Left lung (tissue), 10 donors: ENCODE data around the gene PLEKHA7. TPM values are rescaled to one million over a fixed set of nuclear protein-coding genes. Genes with fewer than 3 reads are reported as not detected.
"Not testable (repeated sequence)": the region's sequence is repeated elsewhere in the genome, so short reads cannot be mapped to it uniquely, and the experiment has no call there.

Experiments used
- ATAC-seq: fragments of 200-7000 bp; cut with Tn5 transposase; one replicate; pipeline ENCODE4 v1.9.1; 2020; ENCODE audit warnings: moderate library complexity
- DNase-seq, 4 donors: peaks; one replicate each; pipeline ENCODE4 v3.0.0-alpha.2; 2013 to 2020
- H3K27ac ChIP-seq, 2 donors: fragments of 200-600 bp; sonication (generic) in 1 of 2; one replicate each; pipeline versions ENCODE4 v1.5.0 to v1.8.0; 2020 to 2021
- H3K27me3 ChIP-seq, 2 donors: fragments of 200-600 bp; sonication (generic) in 1 of 2; one replicate each; pipeline versions ENCODE4 v1.5.0 to v1.8.0; 2020 to 2021
- H3K36me3 ChIP-seq, 2 donors: fragments of 200-600 bp; sonication (generic) in 1 of 2; one replicate each; pipeline versions ENCODE4 v1.5.0 to v1.8.0; 2020 to 2021
- H3K4me1 ChIP-seq, 2 donors: fragments of 200-600 bp; one replicate each; pipeline ENCODE4 v1.8.0; 2021
- H3K4me3 ChIP-seq, 2 donors: fragments of 200-600 bp; sonication (generic) in 1 of 2; one replicate each; pipeline versions ENCODE4 v1.5.0 to v1.8.0; 2020 to 2021; ENCODE audit warnings: mild to moderate bottlenecking in 1 of 2
- H3K9me3 ChIP-seq, 2 donors: fragments of 200-600 bp; sonication (generic) in 1 of 2; one replicate each; pipeline versions ENCODE4 v1.5.0 to v1.8.0; 2020 to 2021
- CTCF ChIP-seq, 2 donors: fragments of 200-600 bp; sonication (generic) in 1 of 2; IDR thresholded peaks; one replicate each; pipeline versions ENCODE4 v1.5.0 to v1.8.0; 2021; ENCODE audit warnings: antibody characterized with exemption in 2 of 2
- intact Hi-C, 2 donors: fragments of 100-400 bp; cut with DNase I; formaldehyde crosslinking; loops; one replicate each; pipeline versions ENCODE4 v1.11.2 to v1.14.2; 2022
- polyA plus RNA-seq, 6 donors: library from polyadenylated mRNA; unstranded; fragments of 120-200 nt; gene quantifications; one replicate each; pipeline ENCODE4 v1.2.1, GENCODE V29; 2013; ENCODE audit not compliant: insufficient read length in 6 of 6
- total RNA-seq, 2 donors: library from RNA; stranded (reverse); fragmentation: NEBNext Ultra II Directional; extraction: Animal tissue kit (Norgen Biotek cat#: 25700); gene quantifications; one replicate each; pipeline ENCODE4 v1.2.1, GENCODE V29; 2021
- donor health status: DM: no; HTN: yes; CAD: no.
- donor health status: DM: no; HTN: no; CAD: no.

Gene PLEKHA7
- total and polyA plus RNA-seq, 8 donors = 24.4 to 33.7 (median 29.6) TPM

- no peak for DNase-seq
- Histone ChIP-seq H3K9me3 (no peaks in the 10 kb centered on the region), H3K4me3 (no peak overlapping the region), H3K4me1 (no peaks in the 10 kb centered on the region), H3K27ac (no peak overlapping the region), H3K36me3 (no peaks in the 10 kb centered on the region), H3K27me3 (no peaks in the 10 kb centered on the region)
- no peak for ATAC-seq
- intact Hi-C loops = no loop called here
- no peak for TF ChIP-seq CTCF (IDR thresholded peaks at IDR 0.05)
Measured at GRCh38 chr11:16891165-16891564, 123.0 kb downstream of the PLEKHA7 start.

GRCh38 chr11:16890442-16890841 is 123.8 kb downstream of the PLEKHA7 start:
- intact Hi-C loops = no loop called here
- H3K4me1 ChIP-seq = no peaks in the 10 kb centered on the region
- no peak for TF ChIP-seq CTCF (IDR thresholded peaks at IDR 0.05)
- H3K27ac ChIP-seq = no peak overlapping the region
- no peaks in the 10 kb centered on the region for H3K36me3 ChIP-seq
- ATAC-seq (no peak), DNase-seq (no peak)
- no peaks in the 10 kb centered on the region for H3K9me3 ChIP-seq
- H3K27me3 ChIP-seq = no peaks in the 10 kb centered on the region
- no peak overlapping the region for H3K4me3 ChIP-seq

- no peak for DNase-seq
- intact Hi-C loops = no loop called here
- no peak overlapping the region for H3K27ac ChIP-seq
- H3K4me1 ChIP-seq = no peaks in the 10 kb centered on the region
- H3K27me3 ChIP-seq = no peaks in the 10 kb centered on the region
- no peak overlapping the region for H3K4me3 ChIP-seq
- ATAC-seq = no peak
- TF ChIP-seq CTCF (IDR thresholded peaks at IDR 0.05) = no peak
- H3K36me3 ChIP-seq = no peaks in the 10 kb centered on the region
- no peaks in the 10 kb centered on the region for H3K9me3 ChIP-seq
Measured at GRCh38 chr11:16889905-16890304, 124.3 kb downstream of the PLEKHA7 start.

- H3K36me3 ChIP-seq, H3K27ac ChIP-seq, H3K4me3 ChIP-seq, DNase-seq, H3K27me3 ChIP-seq, intact Hi-C loops, ATAC-seq, H3K4me1 ChIP-seq, H3K9me3 ChIP-seq: not testable (repeated sequence)
Measured at GRCh38 chr11:16889010-16889409, 125.2 kb downstream of the PLEKHA7 start.

GRCh38 chr11:16887887-16888286 is 126.3 kb downstream of the PLEKHA7 start:
- H3K36me3 ChIP-seq, DNase-seq, H3K4me3 ChIP-seq, H3K9me3 ChIP-seq, H3K27me3 ChIP-seq, H3K4me1 ChIP-seq, ATAC-seq, H3K27ac ChIP-seq, intact Hi-C loops: not testable (repeated sequence)

GRCh38 chr11:16883174-16883573 is 131.0 kb downstream of the PLEKHA7 start:
- Histone ChIP-seq H3K27me3 (no peaks in the 10 kb centered on the region), H3K27ac (no peak overlapping the region), H3K36me3 (no peaks in the 10 kb centered on the region), H3K4me1 (peaks cover 0 to 7% of the 10 kb centered on the region in 2 donors), H3K4me3 (no peak overlapping the region), H3K9me3 (no peaks in the 10 kb centered on the region)
- intact Hi-C loops = no loop called here
- ATAC-seq (peak; percentile 21), DNase-seq (peak in 1 of 4 donors; percentile 35)
- no peak for TF ChIP-seq CTCF (IDR thresholded peaks at IDR 0.05)
